ENCODE results near the gene SPOP.
"Not testable (repeated sequence)": the region's sequence is repeated elsewhere in the genome, so short reads cannot be mapped to it uniquely, and the experiment has no call there.

Gene SPOP

GRCh38 chr17:49647256-49647585 is 30.7 kb downstream of the SPOP start:
- DNase-seq (ENCODE audit: low read depth in 2 of 2): no peak

- peak; percentile 27 to 33 for DNase-seq (ENCODE audit: low read depth in 2 of 2)
These were observed 31.3 kb downstream of the SPOP start for GRCh38 chr17:49646391-49647255.

- not testable (repeated sequence) for DNase-seq (ENCODE audit: low read depth in 2 of 2)
These were observed 31.9 kb downstream of the SPOP start for GRCh38 chr17:49646056-49646390.

- no peak for DNase-seq (ENCODE audit: low read depth in 2 of 2)
These were observed 32.2 kb downstream of the SPOP start for GRCh38 chr17:49645654-49646053.

GRCh38 chr17:49640556-49640955 is 37.3 kb downstream of the SPOP start:
- DNase-seq (ENCODE audit: low read depth in 2 of 2): no peak

GRCh38 chr17:49638818-49639217 is 39.1 kb downstream of the SPOP start:
- no peak for DNase-seq (ENCODE audit: low read depth in 2 of 2)

- DNase-seq (ENCODE audit: low read depth in 2 of 2): no peak
These were observed 40.2 kb downstream of the SPOP start for GRCh38 chr17:49637739-49638138.

GRCh38 chr17:49637050-49637449 is 40.8 kb downstream of the SPOP start:
- DNase-seq (ENCODE audit: low read depth in 2 of 2): no peak

GRCh38 chr17:49635121-49635520 is 42.8 kb downstream of the SPOP start:
- no peak for DNase-seq (ENCODE audit: low read depth in 2 of 2)

GRCh38 chr17:49634485-49634860 is 43.4 kb downstream of the SPOP start:
- DNase-seq (ENCODE audit: low read depth in 2 of 2): no peak

- DNase-seq (ENCODE audit: low read depth in 2 of 2): no peak
These were observed 44.0 kb downstream of the SPOP start for GRCh38 chr17:49633762-49634484.

GRCh38 chr17:49633250-49633649 is 44.6 kb downstream of the SPOP start:
- no peak for DNase-seq (ENCODE audit: low read depth in 2 of 2)

- DNase-seq (ENCODE audit: low read depth in 2 of 2): no peak
These were observed 45.7 kb downstream of the SPOP start for GRCh38 chr17:49632201-49632600.

GRCh38 chr17:49631496-49631895 is 46.4 kb downstream of the SPOP start:
- no peak for DNase-seq (ENCODE audit: low read depth in 2 of 2)

- DNase-seq (ENCODE audit: low read depth in 2 of 2): no peak
These were observed 47.6 kb downstream of the SPOP start for GRCh38 chr17:49630113-49630900.

- DNase-seq (ENCODE audit: low read depth in 2 of 2): no peak
These were observed 48.5 kb downstream of the SPOP start for GRCh38 chr17:49629447-49629846.

GRCh38 chr17:49624896-49625295 is 53.0 kb downstream of the SPOP start:
- no peak for DNase-seq (ENCODE audit: low read depth in 2 of 2)

GRCh38 chr17:49621946-49622529 is 55.9 kb downstream of the SPOP start:
- no peak for DNase-seq (ENCODE audit: low read depth in 2 of 2)

GRCh38 chr17:49621420-49621819 is 56.5 kb downstream of the SPOP start:
- no peak for DNase-seq (ENCODE audit: low read depth in 2 of 2)

GRCh38 chr17:49618028-49618611 is 59.8 kb downstream of the SPOP start:
- no peak for DNase-seq (ENCODE audit: low read depth in 2 of 2)

- DNase-seq (ENCODE audit: low read depth in 2 of 2): no peak
These were observed 61.2 kb downstream of the SPOP start for GRCh38 chr17:49616601-49617131.

GRCh38 chr17:49616086-49616485 is 61.8 kb downstream of the SPOP start:
- no peak for DNase-seq (ENCODE audit: low read depth in 2 of 2)

Data from stimulated activated CD4-positive, alpha-beta T cell treated with anti-CD3 and anti-CD28 coated beads, Interleukin-4, amount 100 ng/mL, for 48 hours (primary cell).